HG03575 (cell line): ENCODE data around the gene CCDC167.
"Not testable (repeated sequence)": the region's sequence is repeated elsewhere in the genome, so short reads cannot be mapped to it uniquely, and the experiment has no call there.

Source experiments
- ATAC-seq: cut with Tn5 transposase; IDR thresholded peaks from one replicate; pipeline ENCODE4 v1.9.1; 2021; ENCODE audit not compliant: unreplicated experiment, insufficient number of reproducible peaks, low FRiP score; ENCODE audit errors: extremely low read depth

Gene CCDC167

GRCh38 chr6:37513576-37513975 is 13.9 kb upstream of the CCDC167 start:
- ATAC-seq: no peak

- no peak for ATAC-seq
These were observed 13.5 kb upstream of the CCDC167 start for GRCh38 chr6:37513155-37513554.

GRCh38 chr6:37512400-37513011 is 12.8 kb upstream of the CCDC167 start:
- no peak for ATAC-seq

GRCh38 chr6:37511910-37512399 is 12.3 kb upstream of the CCDC167 start:
- no peak for ATAC-seq

GRCh38 chr6:37511201-37511600 is 11.5 kb upstream of the CCDC167 start:
- ATAC-seq: no peak

- no peak for ATAC-seq
These were observed 8.2 kb upstream of the CCDC167 start for GRCh38 chr6:37507690-37508421.

GRCh38 chr6:37507077-37507476 is 7.4 kb upstream of the CCDC167 start:
- no peak for ATAC-seq

- ATAC-seq: no peak
These were observed 6.8 kb upstream of the CCDC167 start for GRCh38 chr6:37506479-37506878.

GRCh38 chr6:37504024-37504423 is 4.3 kb upstream of the CCDC167 start:
- no peak for ATAC-seq

GRCh38 chr6:37503309-37503965 is 3.7 kb upstream of the CCDC167 start:
- no peak for ATAC-seq

- no peak for ATAC-seq
These were observed 3.1 kb upstream of the CCDC167 start for GRCh38 chr6:37502703-37503291.

GRCh38 chr6:37501632-37502491 is 2.2 kb upstream of the CCDC167 start:
- no peak for ATAC-seq

GRCh38 chr6:37500904-37501303 is 1.2 kb upstream of the CCDC167 start:
- not testable (repeated sequence) for ATAC-seq

- ATAC-seq: no peak
These were observed 558 bp upstream of the CCDC167 start for GRCh38 chr6:37500294-37500608.

GRCh38 chr6:37496951-37497885 is 2.5 kb downstream of the CCDC167 start:
- ATAC-seq: no peak

- no peak for ATAC-seq
These were observed 4.3 kb downstream of the CCDC167 start for GRCh38 chr6:37495244-37495934.

- no peak for ATAC-seq
These were observed 6.1 kb downstream of the CCDC167 start for GRCh38 chr6:37493661-37493995.
